Type B pancreatic cell (in vitro differentiated cells): ENCODE data around the gene ACSL4. TPM values are rescaled to one million over a fixed set of nuclear protein-coding genes. Genes with fewer than 3 reads are reported as not detected.

Experiments used
- DNase-seq: peaks from one replicate; pipeline ENCODE4 v3.0.0; 2021; ENCODE audit warnings: mixed read lengths; ENCODE audit not compliant: unreplicated experiment; ENCODE audit errors: extremely low spot score
- H3K27ac Mint-ChIP-seq: 2 replicates; pipeline ENCODE4 v1.8.0; 2021; ENCODE audit warnings: mild to moderate bottlenecking, mixed read lengths
- H3K27me3 Mint-ChIP-seq: 2 replicates; pipeline ENCODE4 v1.8.0; 2021; ENCODE audit warnings: mixed read lengths
- H3K36me3 Mint-ChIP-seq: 2 replicates; pipeline ENCODE4 v1.8.0; 2021; ENCODE audit warnings: mixed read lengths
- H3K4me1 Mint-ChIP-seq: one replicate; pipeline ENCODE4 v1.8.0; 2021; ENCODE audit warnings: mixed read lengths; ENCODE audit not compliant: unreplicated experiment
- H3K4me3 Mint-ChIP-seq: 2 replicates; pipeline ENCODE4 v1.8.0; 2021; ENCODE audit warnings: mild to moderate bottlenecking, mixed read lengths
- H3K9me3 Mint-ChIP-seq: 2 replicates; pipeline ENCODE4 v1.8.0; 2021; ENCODE audit warnings: mixed read lengths
- CTCF ChIP-seq: fragments of 200-600 bp; sonication (generic); conservative IDR thresholded peaks from 2 replicates; pipeline ENCODE4 v1.5.0; 2021; ENCODE audit warnings: antibody characterized with exemption, mild to moderate bottlenecking
- total RNA-seq: library from RNA; stranded (reverse); gene quantifications from 2 replicates; pipeline ENCODE4 v1.2.1, GENCODE V29; 2021; ENCODE audit warnings: low replicate concordance

ACSL4 gene
- total RNA-seq, 1 donor from 2014 or later: 42.9 TPM

- H3K4me3 Mint-ChIP-seq: no peak overlapping the region
- H3K4me1 Mint-ChIP-seq: peaks cover 7% of the 10 kb centered on the region
- no peaks in the 10 kb centered on the region for H3K9me3 Mint-ChIP-seq
- no peak for DNase-seq
- peak; percentile 75 for TF ChIP-seq CTCF
- no peaks in the 10 kb centered on the region for H3K27me3 Mint-ChIP-seq
- peaks cover 9% of the 10 kb centered on the region for H3K36me3 Mint-ChIP-seq
- H3K27ac Mint-ChIP-seq: no peak overlapping the region
Observed at GRCh38 chrX:109635146-109635545, 97.9 kb downstream of the ACSL4 start.

- peaks cover 7% of the 10 kb centered on the region for H3K4me1 Mint-ChIP-seq
- H3K9me3 Mint-ChIP-seq: no peaks in the 10 kb centered on the region
- no peak overlapping the region for H3K4me3 Mint-ChIP-seq
- no peak for DNase-seq
- peaks cover under 1% of the 10 kb centered on the region for H3K36me3 Mint-ChIP-seq
- no peak overlapping the region for H3K27ac Mint-ChIP-seq
- no peaks in the 10 kb centered on the region for H3K27me3 Mint-ChIP-seq
- peak; percentile 89 for TF ChIP-seq CTCF
Observed at GRCh38 chrX:109632906-109633504, 100.1 kb downstream of the ACSL4 start.

GRCh38 chrX:109629310-109629709 lies 103.7 kb downstream of the ACSL4 start:
- H3K9me3 Mint-ChIP-seq: peaks cover 5% of the 10 kb centered on the region
- H3K4me3 Mint-ChIP-seq: no peak overlapping the region
- H3K27me3 Mint-ChIP-seq: peaks cover 2% of the 10 kb centered on the region
- H3K4me1 Mint-ChIP-seq: peaks cover under 1% of the 10 kb centered on the region
- peaks cover 4% of the 10 kb centered on the region for H3K36me3 Mint-ChIP-seq
- DNase-seq: no peak
- no peak overlapping the region for H3K27ac Mint-ChIP-seq
- TF ChIP-seq CTCF: no peak

- no peak for TF ChIP-seq CTCF
- Mint-ChIP-seq H3K36me3 (peaks cover 4% of the 10 kb centered on the region), H3K9me3 (peaks cover 5% of the 10 kb centered on the region), H3K27ac (no peak overlapping the region), H3K4me3 (no peak overlapping the region), H3K4me1 (peaks cover 10% of the 10 kb centered on the region), H3K27me3 (peaks cover 12% of the 10 kb centered on the region)
- no peak for DNase-seq
Observed at GRCh38 chrX:109626637-109627036, 106.4 kb downstream of the ACSL4 start.

- no peak for TF ChIP-seq CTCF
- peaks cover 21% of the 10 kb centered on the region for H3K4me1 Mint-ChIP-seq
- H3K4me3 Mint-ChIP-seq: peak within 1 kb of the TSS; percentile 64
- peaks cover 12% of the 10 kb centered on the region for H3K27me3 Mint-ChIP-seq
- H3K36me3 Mint-ChIP-seq: peaks cover 4% of the 10 kb centered on the region
- DNase-seq: no peak
- peaks cover 5% of the 10 kb centered on the region for H3K9me3 Mint-ChIP-seq
- H3K27ac Mint-ChIP-seq: no peak within 1 kb of the TSS
Observed at GRCh38 chrX:109624641-109625616, 108.1 kb downstream of the ACSL4 start, which contains the start of gene KCNE5. Gene KCNE5 (minus strand): TSS chrX:109625172. CDS start chrX:109625020, 152 bp downstream.
